HG03565 (cell line): ENCODE results near the gene NRG2.

ENCODE experiments used
- ATAC-seq: cut with Tn5 transposase; IDR thresholded peaks from one replicate; pipeline ENCODE4 v1.9.1; 2021; ENCODE audit warnings: mild to moderate bottlenecking, moderate library complexity; ENCODE audit not compliant: unreplicated experiment

Gene NRG2

DNA sequence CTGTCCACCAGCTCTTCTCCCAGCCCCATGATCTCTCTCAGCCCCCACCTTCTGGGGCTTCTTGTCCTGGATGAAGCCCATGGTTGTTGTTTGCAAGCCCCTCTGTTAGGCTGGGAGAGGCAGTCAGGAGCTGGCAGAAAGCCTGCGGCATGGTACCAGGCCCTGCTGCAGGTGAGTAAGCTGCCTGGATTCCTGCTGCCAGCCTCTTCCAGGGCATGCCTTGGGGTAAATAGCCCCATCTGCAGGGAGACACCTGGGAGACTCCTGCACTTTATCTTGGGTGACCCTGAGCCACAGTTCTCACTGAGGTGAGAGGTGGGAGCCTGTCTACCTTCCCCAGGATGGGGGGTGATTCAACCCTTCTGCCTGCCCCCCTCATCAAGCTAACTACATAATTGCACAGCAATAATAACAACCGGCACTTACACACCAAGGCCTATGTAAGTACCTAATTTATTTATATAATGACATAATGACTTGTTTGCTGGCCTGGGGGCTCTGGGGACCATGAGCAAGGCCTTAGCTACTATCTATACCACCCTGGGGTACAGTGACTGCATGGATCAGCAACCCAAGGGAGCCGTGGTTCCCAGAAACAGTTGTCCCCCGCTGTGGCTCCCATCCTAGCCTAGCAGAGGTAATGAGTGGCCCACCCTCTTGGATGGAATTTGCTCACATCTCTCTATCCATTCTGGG lies 131.5 kb downstream of the NRG2 start:
- no peak for ATAC-seq

DNA sequence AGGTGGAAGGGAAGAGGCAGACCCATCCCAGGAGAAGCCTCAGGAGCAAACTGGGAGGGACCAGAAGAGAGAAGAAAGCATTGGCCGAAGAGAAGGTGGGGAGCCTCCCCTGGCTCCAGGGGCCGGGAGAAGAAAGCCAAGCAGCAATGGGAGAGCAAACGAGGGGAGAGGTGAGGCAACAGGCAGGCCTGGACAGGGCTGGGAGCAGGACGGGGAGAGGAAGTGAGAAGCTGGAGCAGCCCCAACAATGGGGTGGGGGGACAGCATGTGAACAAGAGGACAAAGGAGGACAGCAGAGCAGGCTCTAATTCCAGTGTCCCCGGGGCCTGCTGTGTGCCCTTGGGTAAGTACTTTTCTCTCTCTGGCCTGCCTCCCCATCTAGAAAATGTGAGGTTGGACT lies 132.2 kb downstream of the NRG2 start:
- ATAC-seq = no peak

DNA sequence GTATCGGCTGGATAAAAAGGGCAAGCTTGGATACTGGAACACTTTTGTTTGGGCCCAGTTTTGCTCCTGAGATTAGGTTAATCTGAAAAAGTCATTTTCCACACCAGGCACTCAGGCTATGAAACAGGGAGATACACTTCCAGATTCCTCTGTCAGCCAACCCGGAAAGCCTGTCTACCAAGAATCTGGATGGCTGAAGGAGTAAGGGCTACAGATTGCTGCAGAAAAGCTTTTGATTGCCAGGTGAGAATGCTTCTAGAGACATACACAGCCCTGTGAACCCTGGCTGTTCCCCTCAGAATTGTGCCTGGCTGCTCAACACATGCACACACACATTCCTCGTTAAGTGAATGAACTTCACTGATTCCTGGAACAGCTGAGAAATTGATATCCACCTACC lies 133.1 kb downstream of the NRG2 start:
- no peak for ATAC-seq

DNA sequence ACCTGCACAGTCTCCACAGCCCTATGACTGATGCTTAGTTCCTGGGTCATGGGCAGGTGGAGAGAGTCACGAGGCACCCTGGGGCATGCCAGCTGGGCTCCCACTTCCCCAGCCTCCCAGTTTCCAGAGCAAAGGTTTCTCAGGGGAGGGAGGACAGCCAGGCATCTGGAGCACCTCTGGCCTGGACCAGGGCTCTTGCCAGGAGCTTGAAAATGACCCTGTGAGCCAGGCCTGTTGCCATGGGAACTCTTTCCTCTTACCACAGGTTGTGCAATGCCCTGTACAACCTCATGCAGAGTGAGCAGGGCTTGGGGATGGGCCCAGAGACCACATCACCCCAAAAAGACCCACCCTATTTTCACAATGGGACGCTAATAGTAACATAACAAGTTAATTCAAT lies 134.3 kb downstream of the NRG2 start:
- ATAC-seq = no peak

DNA sequence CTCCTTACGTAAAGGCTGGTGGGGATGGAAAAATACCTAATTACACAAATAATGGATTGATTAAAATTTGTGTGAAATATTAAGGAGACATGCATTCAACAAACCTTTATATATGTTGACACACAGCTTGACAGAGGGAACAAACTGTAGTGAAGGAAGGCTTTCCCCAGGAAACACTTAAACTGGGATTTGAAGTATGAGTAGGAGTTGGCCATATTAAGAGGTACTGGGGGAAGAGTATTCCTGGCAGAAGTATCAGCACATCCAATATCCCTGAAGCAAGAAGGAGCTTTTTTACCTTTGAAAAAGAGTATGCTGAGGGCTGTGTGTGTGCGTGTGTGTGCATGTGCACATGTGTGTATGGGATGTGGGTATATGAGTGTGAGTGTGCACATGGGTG lies 136.4 kb downstream of the NRG2 start:
- no peak for ATAC-seq

DNA sequence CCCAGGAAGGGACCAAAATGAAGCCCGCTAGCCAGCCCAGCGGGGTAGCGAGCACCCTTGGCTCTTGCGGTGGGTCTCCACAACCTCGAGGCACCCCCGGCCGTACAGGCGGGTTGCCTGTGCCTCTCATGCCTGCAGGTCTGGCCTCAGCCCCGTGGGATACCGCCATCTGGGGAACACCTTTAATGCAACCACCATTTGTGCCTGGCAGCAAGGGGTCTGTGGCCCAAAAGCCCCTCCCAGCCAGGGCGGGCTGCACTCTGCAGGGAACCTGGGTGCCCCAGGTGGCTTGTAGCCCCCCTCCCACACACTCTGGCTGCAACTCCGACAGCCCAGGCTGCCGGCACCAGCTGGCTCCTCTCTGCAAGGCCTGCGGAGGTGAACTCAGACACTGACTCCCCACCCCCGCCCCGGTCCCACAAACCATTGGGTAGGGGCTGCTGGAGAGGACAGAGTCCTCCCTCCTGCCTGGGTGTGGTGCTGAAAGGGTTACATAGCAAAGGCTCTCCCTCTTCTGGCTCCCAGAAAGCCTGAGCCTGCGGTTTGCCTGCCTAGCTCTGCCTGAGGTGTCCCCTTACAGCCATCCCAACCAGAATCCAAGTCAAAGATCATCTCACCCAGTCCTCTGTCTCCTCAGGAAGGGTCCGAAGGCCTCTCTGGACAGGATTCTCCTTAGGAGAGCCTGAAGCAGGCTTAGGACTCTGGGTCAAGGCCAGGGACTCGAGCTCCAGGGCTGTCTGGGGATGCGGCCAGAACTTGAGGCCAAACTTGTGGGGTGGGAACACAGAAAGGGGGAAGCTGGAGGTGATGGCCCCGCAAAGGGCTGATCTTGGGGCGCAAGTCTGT lies 138.1 kb downstream of the NRG2 start:
- no peak for ATAC-seq

GRCh38 chr5:139904566-139904815 lies 138.6 kb downstream of the NRG2 start:
- ATAC-seq = no peak

DNA sequence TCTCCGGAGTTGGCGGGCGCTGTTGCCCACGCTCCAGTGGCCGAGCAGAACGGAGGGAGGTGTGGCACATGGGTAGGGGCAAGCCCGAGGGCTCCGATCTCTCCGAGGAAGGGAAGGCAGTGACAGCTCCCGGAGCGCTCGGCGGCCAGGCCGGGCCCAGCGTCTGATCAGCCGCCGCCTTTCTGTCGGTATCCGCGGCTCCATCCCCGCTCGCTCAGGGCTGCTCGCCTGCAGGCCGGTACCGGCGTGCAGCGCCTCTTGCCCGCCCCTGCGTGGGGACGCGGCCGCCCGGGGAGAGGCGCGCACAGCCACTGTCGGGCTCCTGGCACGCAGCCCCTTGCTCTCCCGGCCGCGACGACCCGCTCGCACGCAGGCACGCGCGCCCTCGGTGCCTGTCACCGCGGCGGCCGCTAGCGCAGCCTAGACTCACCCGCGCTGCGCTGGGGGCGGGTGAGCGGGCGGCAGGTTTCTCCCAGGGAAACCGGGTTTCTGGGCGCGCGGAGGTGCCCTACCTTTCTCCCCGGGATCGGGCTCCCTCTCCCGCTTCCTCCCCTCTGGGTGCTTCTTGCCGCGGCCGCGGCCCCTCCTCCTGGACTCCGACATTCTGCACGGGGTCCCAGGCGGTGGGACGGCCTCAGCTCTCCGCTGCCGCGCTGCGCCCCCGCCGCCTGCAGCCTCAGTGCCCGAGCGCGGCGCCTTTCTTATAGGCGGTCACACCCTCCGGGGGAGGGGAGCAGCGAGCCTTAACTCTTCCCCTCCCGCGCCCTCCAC lies 139.1 kb downstream of the NRG2 start:
- no peak for ATAC-seq

DNA sequence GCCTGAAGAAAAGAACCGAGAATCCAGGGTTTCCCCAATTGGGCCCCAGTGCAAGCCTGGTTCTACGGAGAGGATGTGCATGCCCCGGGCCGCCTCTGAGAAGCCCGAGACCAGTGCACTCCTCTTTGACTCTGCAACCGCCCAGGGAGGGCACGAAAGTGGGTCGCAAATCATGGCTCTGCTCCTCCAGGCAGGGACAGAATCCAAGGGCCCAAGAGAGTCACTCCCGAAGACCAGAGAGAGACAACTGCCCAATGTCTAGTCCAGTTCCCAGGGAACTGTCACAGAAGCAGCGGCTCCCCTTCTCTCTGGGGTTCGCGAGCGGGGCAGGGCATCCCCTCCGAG lies 139.7 kb downstream of the NRG2 start:
- no peak for ATAC-seq

- ATAC-seq = no peak
These were observed 141.1 kb downstream of the NRG2 start for GRCh38 chr5:139901986-139902385.

DNA sequence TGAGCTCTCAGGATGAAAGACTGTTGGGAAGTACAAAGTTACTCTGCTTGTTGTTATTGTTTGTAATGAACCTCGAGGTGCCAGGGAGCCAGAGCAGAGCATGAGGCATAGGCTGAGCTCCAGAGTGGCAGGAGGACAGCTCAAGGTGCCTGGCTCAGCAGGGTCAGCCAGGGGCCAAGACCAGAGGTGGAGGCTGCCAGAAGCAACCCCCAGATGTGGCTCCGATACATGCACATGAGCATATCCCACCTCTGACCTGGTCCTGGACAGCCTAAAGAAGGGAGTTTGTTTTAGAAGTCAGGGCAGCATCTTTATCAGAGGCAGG lies 141.9 kb downstream of the NRG2 start:
- no peak for ATAC-seq

DNA sequence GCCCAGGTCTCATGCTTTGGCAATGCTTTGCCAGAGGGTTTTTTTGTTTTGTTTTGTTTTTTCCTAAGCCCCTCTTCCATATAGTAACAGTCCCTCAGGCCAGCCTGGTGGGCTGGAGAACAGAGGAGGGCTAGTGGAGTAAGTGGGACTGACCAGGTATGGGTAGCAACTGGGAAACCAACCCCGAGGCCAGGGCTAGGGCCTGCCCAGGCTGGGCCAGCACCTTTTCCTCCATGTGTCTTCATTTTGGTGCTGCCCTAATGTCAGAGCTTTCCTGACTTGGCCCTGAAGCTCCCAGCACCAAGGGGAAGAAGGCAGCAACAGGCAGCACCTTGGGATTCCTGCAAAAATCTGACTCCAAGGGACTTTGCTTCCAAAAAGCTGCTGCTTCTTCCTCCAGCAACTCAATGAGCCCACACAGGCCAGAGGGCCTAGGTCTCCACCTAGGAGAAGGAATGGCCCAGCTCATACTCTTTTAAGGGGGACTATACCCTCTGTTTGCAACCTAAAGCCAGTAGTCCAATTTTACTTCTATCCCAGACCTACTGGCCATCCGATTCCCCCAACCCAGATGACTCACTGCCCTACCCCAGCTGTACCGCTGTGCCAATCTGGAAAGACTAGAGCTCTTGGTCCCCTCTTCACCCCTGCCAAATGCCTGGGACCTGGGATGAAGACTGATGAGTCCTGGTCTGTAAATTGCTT lies 142.4 kb downstream of the NRG2 start:
- no peak for ATAC-seq

- ATAC-seq = no peak
These were observed 144.1 kb downstream of the NRG2 start for GRCh38 chr5:139898981-139899380.

DNA sequence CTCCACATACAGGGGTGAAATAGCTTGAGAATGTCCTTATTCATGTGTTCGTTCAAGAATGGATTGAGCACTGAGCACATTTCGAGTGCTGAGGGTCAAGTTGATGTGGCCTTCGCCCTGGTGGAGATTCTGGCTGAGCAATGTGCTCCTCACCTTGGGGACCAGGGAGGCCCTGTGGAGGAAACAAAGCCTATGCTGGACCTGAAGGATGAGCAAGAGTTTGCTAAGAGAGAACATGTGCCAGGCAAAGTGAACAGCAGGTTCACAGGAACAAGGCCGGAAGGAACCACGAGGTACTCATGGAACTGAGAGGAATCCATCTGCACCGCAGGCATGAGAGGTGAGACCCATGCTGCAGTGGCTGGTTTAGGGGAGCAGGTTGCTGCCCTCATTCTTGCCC lies 145.1 kb downstream of the NRG2 start:
- no peak for ATAC-seq

GRCh38 chr5:139897342-139897741 lies 145.8 kb downstream of the NRG2 start:
- ATAC-seq = no peak

- ATAC-seq = no peak
These were observed 146.4 kb downstream of the NRG2 start for GRCh38 chr5:139896718-139897117.

DNA sequence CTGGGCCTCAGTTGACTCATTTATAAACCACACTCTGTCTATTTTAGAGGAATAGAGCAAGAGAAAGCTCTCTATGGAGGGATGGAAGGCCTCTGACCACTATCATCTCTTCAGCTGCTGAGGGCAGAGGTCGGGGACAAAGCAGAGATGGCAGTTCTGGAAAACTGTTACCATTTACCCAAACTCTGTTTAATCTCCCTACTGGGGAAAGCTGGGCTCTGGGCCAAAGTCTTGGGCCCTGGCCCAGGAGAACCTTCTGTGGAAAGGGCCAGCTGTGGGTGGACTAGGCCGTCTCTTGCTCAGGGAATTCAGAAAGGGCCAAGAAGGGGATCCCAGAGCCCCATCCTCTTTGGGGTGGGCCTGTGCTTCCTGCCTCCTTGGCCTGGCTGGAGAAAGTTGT lies 147.5 kb downstream of the NRG2 start:
- ATAC-seq = no peak

DNA sequence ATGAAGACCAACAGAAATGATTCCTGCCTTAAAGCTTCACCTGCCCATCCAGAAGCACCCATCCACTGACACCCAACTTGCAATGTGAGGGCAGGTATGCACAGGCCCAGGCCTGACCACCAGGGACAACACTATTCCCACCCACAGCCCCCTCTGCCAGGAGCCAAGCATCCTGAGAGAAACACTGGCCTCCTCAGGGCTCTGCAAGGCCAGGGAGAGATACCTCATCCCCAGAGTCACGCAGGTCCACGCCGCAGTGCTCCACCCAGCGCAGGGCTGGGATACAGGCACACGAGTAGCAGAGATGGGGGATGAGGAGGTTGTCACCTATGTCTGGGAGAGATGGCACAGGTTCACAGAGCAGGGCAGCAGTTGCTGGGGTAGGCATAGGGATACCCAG lies 148.1 kb downstream of the NRG2 start:
- no peak for ATAC-seq

- ATAC-seq = no peak
These were observed 149.2 kb downstream of the NRG2 start for GRCh38 chr5:139893873-139894272.

- ATAC-seq = no peak
These were observed 153.7 kb downstream of the NRG2 start for GRCh38 chr5:139889410-139889809.

GRCh38 chr5:139888370-139888769 lies 154.7 kb downstream of the NRG2 start:
- no peak for ATAC-seq

- ATAC-seq = no peak
These were observed 156.9 kb downstream of the NRG2 start for GRCh38 chr5:139886213-139886612.
